OCI-M2 (cell line): ENCODE results near the gene CHRFAM7A.
"Not testable (repeated sequence)": the region's sequence is repeated elsewhere in the genome, so short reads cannot be mapped to it uniquely, and the experiment has no call there.

ENCODE experiments used
- DNase-seq: peaks from one replicate; lab custom pipeline; 2025; ENCODE audit not compliant: unreplicated experiment; lab: John Stamatoyannopoulos, UW

Gene CHRFAM7A

DNA sequence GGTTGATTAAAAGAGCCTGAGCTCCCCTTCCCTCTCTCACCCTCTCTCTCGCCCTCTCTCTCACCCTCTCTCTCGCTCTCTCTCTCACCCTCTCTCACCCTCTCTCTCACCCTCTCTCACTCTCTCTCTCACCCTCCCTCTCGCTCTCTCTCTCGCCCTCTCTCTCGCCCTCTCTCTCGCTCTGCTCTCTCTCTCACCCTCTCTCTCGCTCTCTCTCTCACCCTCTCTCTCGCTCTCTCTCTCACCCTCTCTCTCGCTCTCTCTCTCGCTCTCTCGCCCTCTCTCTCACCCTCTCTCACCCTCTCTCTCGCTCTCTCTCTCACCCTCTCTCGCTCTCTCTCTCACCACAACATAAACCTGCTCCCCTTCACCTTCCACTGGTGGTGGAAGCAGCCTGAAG is 67.2 kb downstream of the CHRFAM7A start:
- DNase-seq, result not testable (repeated sequence)

DNA sequence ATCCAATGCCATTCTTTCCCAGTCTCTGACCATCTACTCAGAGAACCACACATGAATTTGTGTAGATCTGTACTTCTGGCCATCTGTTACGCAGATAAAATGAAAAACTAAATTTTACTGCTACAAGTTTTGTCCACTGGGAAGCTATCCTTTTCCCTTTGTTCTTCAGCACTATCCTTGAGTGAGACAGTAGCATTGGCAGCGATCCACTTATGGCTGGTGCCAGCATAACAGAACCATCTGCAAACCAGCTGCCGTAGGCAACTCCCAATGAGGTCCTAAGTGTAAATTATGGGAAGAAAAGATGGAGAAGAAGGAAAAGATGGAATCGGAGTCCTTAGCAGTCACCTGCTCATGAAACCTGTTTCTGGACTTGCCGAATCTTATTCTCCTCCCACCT is 72.3 kb downstream of the CHRFAM7A start:
- DNase-seq, result not testable (repeated sequence)

DNA sequence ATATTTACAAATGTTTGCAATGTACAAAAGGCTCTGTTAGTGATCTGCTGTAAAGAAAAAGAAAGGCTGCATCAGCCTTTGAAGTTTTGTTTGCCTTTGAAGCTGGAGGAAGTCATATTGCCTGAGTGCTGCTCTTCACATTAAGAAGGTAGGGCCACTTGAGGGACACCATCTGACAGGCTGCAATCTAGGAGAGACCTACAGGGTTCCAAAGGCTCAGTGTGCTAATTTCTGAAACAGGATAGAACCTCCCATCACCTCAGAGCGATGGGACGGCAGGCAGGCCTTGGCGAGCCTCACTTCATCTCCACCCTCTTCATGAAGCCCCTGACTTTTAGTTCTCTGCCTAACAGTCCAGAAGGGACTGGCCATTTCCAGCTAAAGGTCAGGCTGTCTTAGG is 77.6 kb downstream of the CHRFAM7A start:
- DNase-seq, result not testable (repeated sequence)

DNA sequence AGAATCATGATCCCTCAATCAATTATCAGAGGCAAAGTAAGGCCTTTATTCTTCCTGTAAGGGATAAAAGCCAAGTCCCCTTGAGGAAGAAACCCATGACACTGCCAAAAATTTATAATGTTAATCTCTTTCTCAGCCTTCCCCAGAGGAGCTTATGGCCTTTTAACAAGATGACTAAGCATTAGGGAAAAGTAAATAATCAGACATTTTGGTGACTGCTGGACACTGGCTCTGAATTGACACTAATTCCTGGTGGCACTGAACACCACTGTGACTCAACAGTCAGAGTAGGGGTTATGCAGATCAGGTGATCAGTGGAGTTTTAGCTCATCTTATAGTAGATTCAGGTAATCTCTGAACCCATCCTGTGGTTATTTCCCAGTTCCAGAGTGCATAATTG is 82.8 kb downstream of the CHRFAM7A start:
- not testable (repeated sequence) for DNase-seq
